SK-N-SH (cell line): ENCODE results near the gene SYNPR.

Source experiments
- MEF2A ChIP-seq: IDR thresholded peaks from 2 replicates; pipeline ENCODE4 v1.4.0; 2012; ENCODE audit warnings: low read depth, borderline replicate concordance
- POLR2AphosphoS5 ChIP-seq: IDR thresholded peaks from 2 replicates; pipeline ENCODE4 v1.6.1; 2012; ENCODE audit warnings: low read depth, low read length
- RAD21 ChIP-seq: IDR thresholded peaks from 2 replicates; pipeline ENCODE4 v1.6.1; 2012; ENCODE audit warnings: mild to moderate bottlenecking, low read length
- TAF1 ChIP-seq: IDR thresholded peaks from 2 replicates; pipeline ENCODE4 v1.6.1; 2012; ENCODE audit warnings: low read depth, mild to moderate bottlenecking, low read length, moderate library complexity, borderline replicate concordance
- ZBTB33 ChIP-seq: IDR thresholded peaks from 2 replicates; pipeline ENCODE4 v1.4.0; 2012; ENCODE audit warnings: low read depth, borderline replicate concordance
- TF ChIP-seq, protein P1 (sequence below): fragments of 150-350 bp; IDR thresholded peaks from 2 replicates; pipeline ENCODE4 v1.6.1; 2017; ENCODE audit warnings: antibody characterized with exemption, low read length, low read depth, borderline replicate concordance
- TF ChIP-seq, protein P2 (sequence below): fragments of 200-600 bp; sonication (generic); IDR thresholded peaks from 2 replicates; pipeline ENCODE4 v1.6.1; 2017; ENCODE audit warnings: antibody characterized with exemption, mild to moderate bottlenecking, moderate library complexity

DNA sequence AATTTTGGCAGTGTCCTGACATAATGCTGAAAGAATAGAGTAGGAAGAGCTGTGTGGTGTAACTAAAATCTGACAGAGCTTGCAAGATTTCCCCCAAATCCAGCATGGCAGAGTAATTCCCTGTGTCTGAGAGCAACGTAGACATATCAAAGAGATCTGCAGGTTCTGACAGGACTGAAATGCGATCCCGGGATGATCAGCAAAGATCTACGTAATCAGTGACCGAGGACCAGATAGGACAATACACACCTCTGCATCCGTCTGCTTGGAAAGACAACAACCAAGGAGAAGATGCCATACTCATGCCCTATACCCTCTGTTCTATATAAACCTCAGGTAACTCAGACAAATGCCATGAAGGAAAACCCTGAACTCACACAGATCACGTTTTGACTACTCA is 26.6 kb upstream of the SYNPR start:
- TF ChIP-seq ZBTB33 (no peak), RAD21 (no peak), TAF1 (no peak), POLR2AphosphoS5 (no peak), MEF2A (no peak)
- TF ChIP-seq, protein P1, sequence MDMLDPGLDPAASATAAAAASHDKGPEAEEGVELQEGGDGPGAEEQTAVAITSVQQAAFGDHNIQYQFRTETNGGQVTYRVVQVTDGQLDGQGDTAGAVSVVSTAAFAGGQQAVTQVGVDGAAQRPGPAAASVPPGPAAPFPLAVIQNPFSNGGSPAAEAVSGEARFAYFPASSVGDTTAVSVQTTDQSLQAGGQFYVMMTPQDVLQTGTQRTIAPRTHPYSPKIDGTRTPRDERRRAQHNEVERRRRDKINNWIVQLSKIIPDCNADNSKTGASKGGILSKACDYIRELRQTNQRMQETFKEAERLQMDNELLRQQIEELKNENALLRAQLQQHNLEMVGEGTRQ: no peak
- TF ChIP-seq, protein P2, sequence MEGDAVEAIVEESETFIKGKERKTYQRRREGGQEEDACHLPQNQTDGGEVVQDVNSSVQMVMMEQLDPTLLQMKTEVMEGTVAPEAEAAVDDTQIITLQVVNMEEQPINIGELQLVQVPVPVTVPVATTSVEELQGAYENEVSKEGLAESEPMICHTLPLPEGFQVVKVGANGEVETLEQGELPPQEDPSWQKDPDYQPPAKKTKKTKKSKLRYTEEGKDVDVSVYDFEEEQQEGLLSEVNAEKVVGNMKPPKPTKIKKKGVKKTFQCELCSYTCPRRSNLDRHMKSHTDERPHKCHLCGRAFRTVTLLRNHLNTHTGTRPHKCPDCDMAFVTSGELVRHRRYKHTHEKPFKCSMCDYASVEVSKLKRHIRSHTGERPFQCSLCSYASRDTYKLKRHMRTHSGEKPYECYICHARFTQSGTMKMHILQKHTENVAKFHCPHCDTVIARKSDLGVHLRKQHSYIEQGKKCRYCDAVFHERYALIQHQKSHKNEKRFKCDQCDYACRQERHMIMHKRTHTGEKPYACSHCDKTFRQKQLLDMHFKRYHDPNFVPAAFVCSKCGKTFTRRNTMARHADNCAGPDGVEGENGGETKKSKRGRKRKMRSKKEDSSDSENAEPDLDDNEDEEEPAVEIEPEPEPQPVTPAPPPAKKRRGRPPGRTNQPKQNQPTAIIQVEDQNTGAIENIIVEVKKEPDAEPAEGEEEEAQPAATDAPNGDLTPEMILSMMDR: no peak
